Right atrium auricular region (tissue), 2 donors: ENCODE data around the gene E2F1. TPM values are rescaled to one million over a fixed set of nuclear protein-coding genes. Genes with fewer than 3 reads are reported as not detected.

ENCODE experiments used
- DNase-seq: peaks from one replicate; pipeline ENCODE4 v3.0.0-alpha.2; 2019; ENCODE audit warnings: low spot score
- H3K27ac ChIP-seq, 2 donors: fragments of 200-600 bp; sonication (generic); 1 replicate in 1 of 2; 2 replicates in 1 of 2; pipeline ENCODE4 v1.5.1; 2016 to 2019
- H3K27me3 ChIP-seq, 2 donors: fragments of 200-600 bp; sonication (generic); one replicate each; pipeline versions ENCODE4 v1.5.1 to v1.6.0; 2017 to 2019
- H3K36me3 ChIP-seq: fragments of 200-600 bp; sonication (generic); one replicate; pipeline ENCODE4 v1.5.1; 2016
- H3K4me1 ChIP-seq, 2 donors: fragments of 200-600 bp; sonication (generic); one replicate each; pipeline versions ENCODE4 v1.5.1 to v1.6.0; 2017 to 2019
- H3K4me3 ChIP-seq, 2 donors: fragments of 200-600 bp; sonication (generic); 1 replicate in 1 of 2; 2 replicates in 1 of 2; pipeline ENCODE4 v1.5.1; 2017 to 2019; ENCODE audit warnings: mild to moderate bottlenecking in 1 of 2, moderate library complexity in 1 of 2
- H3K9me3 ChIP-seq, 2 donors: fragments of 200-600 bp; sonication (generic); one replicate each; pipeline ENCODE4 v1.5.1; 2019
- total RNA-seq, 2 donors: library from RNA; depleted of rRNA; stranded (reverse); fragments of >200 nt; gene quantifications; one replicate each; pipeline ENCODE4 v1.1.0, GENCODE V29; 2016
- TF ChIP-seq, protein P1 (sequence below), 2 donors: fragments of 200-600 bp; sonication (generic); IDR thresholded peaks; one replicate each; pipeline ENCODE4 v1.5.1; 2019; ENCODE audit warnings: antibody characterized with exemption in 2 of 2

E2F1 gene
- total RNA-seq, 2 donors from 2014 or later, result 0.31 to 0.33 TPM

GRCh38 chr20:33687993-33688937 lies 2.1 kb upstream of the E2F1 start:
- H3K4me3 ChIP-seq, result no peak overlapping the region
- TF ChIP-seq, protein P1, sequence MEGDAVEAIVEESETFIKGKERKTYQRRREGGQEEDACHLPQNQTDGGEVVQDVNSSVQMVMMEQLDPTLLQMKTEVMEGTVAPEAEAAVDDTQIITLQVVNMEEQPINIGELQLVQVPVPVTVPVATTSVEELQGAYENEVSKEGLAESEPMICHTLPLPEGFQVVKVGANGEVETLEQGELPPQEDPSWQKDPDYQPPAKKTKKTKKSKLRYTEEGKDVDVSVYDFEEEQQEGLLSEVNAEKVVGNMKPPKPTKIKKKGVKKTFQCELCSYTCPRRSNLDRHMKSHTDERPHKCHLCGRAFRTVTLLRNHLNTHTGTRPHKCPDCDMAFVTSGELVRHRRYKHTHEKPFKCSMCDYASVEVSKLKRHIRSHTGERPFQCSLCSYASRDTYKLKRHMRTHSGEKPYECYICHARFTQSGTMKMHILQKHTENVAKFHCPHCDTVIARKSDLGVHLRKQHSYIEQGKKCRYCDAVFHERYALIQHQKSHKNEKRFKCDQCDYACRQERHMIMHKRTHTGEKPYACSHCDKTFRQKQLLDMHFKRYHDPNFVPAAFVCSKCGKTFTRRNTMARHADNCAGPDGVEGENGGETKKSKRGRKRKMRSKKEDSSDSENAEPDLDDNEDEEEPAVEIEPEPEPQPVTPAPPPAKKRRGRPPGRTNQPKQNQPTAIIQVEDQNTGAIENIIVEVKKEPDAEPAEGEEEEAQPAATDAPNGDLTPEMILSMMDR (IDR thresholded peaks at IDR 0.05), result no peak
- no peaks in the 10 kb centered on the region for H3K27me3 ChIP-seq
- H3K36me3 ChIP-seq, result no peaks in the 10 kb centered on the region
- no peak for DNase-seq
- H3K27ac ChIP-seq, result no peak overlapping the region
- peaks cover 0 to 40% of the 10 kb centered on the region in 2 donors for H3K4me1 ChIP-seq
- no peaks in the 10 kb centered on the region for H3K9me3 ChIP-seq

GRCh38 chr20:33687370-33687915 lies 1.3 kb upstream of the E2F1 start:
- Histone ChIP-seq H3K4me1 (peaks cover 0 to 40% of the 10 kb centered on the region in 2 donors), H3K36me3 (no peaks in the 10 kb centered on the region), H3K4me3 (no peak overlapping the region), H3K27ac (no peak overlapping the region), H3K9me3 (no peaks in the 10 kb centered on the region), H3K27me3 (no peaks in the 10 kb centered on the region)
- TF ChIP-seq, protein P1 (IDR thresholded peaks at IDR 0.05), result no peak
- DNase-seq, result no peak

DNA sequence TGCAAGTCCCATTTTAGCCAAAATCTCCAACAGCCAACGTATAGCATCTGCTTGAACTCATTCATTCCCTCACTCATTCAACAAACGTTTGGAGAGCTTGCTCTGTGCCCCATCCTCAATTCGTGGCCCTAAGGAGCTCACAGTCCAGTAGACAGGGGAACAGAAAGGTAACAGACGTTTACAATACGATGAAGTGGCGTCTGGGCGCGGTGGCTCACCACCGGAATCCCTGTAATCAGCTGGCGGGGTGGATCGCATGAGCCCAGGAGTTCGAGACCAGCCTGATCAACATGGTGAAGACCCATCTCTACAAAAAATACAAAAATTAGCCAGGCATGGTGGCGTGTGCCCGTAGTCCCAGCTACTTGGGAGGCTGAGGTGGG lies 790 bp upstream of the E2F1 start:
- H3K36me3 ChIP-seq, result no peaks in the 10 kb centered on the region
- H3K4me1 ChIP-seq, result peaks cover 0 to 40% of the 10 kb centered on the region in 2 donors
- no peaks in the 10 kb centered on the region for H3K9me3 ChIP-seq
- TF ChIP-seq, protein P1 (IDR thresholded peaks at IDR 0.05), result no peak
- DNase-seq, result no peak
- H3K27ac ChIP-seq, result peak overlapping the region in 1 of 2 donors; percentile 53
- H3K4me3 ChIP-seq, result peak overlapping the region in 1 of 2 donors; percentile 43
- no peaks in the 10 kb centered on the region for H3K27me3 ChIP-seq

GRCh38 chr20:33685328-33686099 lies 671 bp downstream of the E2F1 start:
- H3K4me1 ChIP-seq, result peaks cover 0 to 40% of the 10 kb centered on the region in 2 donors
- DNase-seq, result no peak
- no peaks in the 10 kb centered on the region for H3K9me3 ChIP-seq
- H3K4me3 ChIP-seq, result peak overlapping the region; percentile 17 to 47
- no peaks in the 10 kb centered on the region for H3K27me3 ChIP-seq
- H3K27ac ChIP-seq, result no peak overlapping the region
- TF ChIP-seq, protein P1 (IDR thresholded peaks at IDR 0.05), result no peak
- H3K36me3 ChIP-seq, result no peaks in the 10 kb centered on the region

DNA sequence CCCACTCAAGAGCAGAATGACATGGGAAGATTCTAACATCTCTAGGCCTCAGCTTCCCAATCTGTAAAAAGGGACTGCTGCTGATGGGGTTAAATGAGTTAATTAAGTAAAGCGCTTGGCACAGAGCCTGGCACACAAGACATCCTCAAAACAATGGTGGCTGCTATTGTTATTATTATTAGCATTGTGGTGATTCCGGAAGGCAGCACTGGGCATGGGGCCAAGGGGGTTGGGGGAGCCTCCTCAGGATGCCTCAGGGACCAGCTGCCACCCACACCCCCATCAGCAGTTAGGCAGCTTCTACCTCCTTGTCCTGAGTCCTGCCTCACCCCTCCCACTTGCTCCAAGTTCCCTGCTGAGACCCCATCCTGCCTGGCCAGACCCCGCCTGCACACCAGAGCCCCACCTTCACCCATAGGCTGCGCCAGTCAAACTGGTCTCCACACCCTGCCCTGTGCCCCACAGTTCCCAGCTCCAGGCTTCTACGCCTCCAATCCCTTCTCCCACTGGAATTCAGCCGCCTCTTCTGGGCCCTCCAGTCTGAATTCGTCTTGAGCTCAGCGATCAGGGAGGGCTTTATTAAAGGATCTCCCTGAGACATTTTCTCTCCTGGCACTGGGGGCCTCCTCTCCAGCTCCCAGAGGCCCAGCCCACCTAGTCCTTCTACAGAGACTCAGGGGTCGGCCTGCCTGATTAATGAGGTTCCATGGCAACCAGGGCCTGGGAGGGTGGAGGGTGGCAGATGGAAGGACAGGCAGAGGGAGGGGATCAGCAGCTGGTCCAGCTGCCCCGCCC lies 1.5 kb downstream of the E2F1 start:
- Histone ChIP-seq H3K4me1 (peaks cover 0 to 35% of the 10 kb centered on the region in 2 donors), H3K27ac (no peak overlapping the region), H3K36me3 (no peaks in the 10 kb centered on the region), H3K9me3 (no peaks in the 10 kb centered on the region), H3K27me3 (no peaks in the 10 kb centered on the region), H3K4me3 (peak overlapping the region in 1 of 2 donors; percentile 47)
- TF ChIP-seq, protein P1 (IDR thresholded peaks at IDR 0.05), result no peak
- no peak for DNase-seq
